A172 (cell line): ENCODE data around the gene CDY2A. TPM values are rescaled to one million over a fixed set of nuclear protein-coding genes. Genes with fewer than 3 reads are reported as not detected.
"Not testable (repeated sequence)": the region's sequence is repeated elsewhere in the genome, so short reads cannot be mapped to it uniquely, and the experiment has no call there.

Experiments
- DNase-seq: peaks from one replicate; pipeline ENCODE4 v3.0.0-alpha.2; 2015; ENCODE audit warnings: low spot score
- total RNA-seq: library from RNA; depleted of rRNA; stranded (reverse); fragments of >200 nt; shearing (Covaris generic); gene quantifications from 2 replicates; pipeline ENCODE4 v1.2.3, GENCODE V29; 2014; rRNA removed

CDY2A gene, protein sequence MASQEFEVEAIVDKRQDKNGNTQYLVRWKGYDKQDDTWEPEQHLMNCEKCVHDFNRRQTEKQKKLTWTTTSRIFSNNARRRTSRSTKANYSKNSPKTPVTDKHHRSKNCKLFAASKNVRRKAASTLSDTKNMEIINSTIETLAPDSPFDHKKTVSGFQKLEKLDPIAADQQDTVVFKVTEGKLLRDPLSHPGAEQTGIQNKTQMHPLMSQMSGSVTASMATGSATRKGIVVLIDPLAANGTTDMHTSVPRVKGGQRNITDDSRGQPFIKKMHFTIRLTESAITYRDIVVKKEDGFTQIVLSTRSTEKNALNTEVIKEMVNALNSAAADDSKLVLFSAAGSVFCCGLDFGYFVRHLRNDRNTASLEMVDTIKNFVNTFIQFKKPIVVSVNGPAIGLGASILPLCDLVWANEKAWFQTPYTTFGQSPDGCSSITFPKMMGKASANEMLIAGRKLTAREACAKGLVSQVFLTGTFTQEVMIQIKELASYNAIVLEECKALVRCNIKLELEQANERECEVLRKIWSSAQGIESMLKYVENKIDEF
- total RNA-seq = not detected in 2 replicates

DNA sequence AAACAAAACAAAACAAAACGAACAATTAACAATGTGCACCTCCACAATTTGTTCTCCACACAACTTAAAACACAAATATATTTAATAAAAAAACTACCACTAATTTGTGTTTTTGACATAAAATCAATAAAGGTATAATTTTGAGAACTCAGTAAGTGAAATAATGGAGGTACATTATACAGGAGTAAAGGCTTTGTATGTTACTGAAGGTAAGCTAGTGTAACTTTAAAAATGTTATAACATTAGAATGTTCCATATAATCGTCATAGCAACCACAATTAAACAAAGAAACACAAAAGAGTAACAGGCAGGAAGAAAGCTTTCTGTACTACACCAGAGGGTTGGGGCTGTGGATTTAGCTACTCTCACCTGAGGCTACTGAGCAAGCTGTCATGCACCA, at the start of gene CDY2A:
Gene CDY2A, plus strand, starts transcription at position 301 of the 400 bp plus-strand sequence. CDS start 328 bp downstream, outside the sequence.
- DNase-seq = not testable (repeated sequence)

DNA sequence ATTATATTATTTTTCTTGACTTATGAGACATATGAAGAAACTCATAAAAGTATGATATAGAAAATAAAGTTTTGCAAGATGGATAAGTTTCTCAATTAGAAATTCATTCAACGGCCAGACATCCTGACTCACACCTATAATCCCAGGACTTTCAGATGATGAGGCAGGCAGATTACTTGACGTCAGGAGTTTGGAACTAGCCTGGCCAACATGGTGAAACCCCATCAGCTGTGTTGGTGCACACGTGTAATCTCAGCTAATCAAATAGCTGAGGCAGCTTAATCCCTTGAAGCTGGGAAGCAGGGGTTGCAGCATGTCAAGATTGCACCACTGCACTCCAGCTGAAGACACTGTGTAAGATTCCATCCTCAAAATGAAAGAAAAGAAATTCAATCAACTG, 28.0 kb upstream of the CDY2A start:
- DNase-seq = not testable (repeated sequence)

DNA sequence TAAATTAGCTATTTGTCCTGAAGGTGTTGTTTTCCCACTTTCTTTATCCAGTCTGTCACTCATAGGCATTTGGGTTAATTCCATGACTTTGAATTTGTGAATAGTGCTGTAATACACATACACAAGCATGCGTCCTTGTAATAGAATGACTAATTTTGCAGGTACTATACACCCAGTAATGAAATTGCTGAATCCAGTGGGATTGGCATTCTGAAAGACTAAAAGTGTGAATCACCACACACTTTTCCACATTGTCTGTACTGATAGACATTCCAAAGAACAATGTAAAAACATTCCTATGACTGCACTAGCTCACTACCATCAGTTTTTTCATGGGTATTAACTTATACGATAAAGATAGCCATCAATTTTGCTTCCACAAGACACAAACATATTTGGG, 27.3 kb upstream of the CDY2A start:
- DNase-seq = not testable (repeated sequence)

DNA sequence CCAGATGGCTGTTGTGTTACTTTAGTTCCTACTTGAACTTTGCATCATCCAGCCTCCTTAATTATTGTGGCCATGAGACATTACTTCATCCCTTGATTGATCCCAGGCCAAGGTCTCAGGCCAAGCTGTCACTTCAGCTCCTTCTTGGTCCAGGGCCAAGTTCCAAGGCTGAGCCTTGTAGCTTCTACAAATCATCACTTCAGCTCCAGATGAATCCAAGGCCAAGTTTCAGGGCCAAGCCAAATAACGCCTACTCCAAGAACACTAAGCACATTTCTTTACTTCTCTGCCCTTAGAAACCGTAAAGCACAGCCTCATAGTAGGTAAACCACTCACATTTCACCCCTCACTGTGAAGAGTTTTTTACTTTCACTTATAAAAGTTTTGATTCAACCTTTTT, 1.7 kb upstream of the CDY2A start:
- not testable (repeated sequence) for DNase-seq

DNA sequence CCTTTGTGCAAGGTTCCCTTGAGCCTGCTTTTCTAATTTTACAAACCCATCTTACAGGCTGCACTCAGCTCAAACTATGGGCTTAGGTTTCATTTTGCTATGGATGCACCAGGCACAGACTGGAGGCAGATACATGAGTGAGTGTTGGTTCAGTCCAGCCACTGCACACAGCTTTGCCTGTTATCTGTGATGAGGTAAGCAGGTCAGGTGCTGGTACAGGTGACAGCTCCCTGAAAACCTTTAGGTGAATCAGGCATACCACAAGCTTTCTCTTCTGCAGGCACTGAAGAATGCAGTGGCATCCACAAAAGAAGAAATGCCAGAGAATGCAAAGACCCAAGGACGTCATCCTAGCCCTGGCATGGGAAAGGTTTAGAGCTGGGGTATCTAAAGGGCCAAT, 3.3 kb downstream of the CDY2A start:
- not testable (repeated sequence) for DNase-seq

DNA sequence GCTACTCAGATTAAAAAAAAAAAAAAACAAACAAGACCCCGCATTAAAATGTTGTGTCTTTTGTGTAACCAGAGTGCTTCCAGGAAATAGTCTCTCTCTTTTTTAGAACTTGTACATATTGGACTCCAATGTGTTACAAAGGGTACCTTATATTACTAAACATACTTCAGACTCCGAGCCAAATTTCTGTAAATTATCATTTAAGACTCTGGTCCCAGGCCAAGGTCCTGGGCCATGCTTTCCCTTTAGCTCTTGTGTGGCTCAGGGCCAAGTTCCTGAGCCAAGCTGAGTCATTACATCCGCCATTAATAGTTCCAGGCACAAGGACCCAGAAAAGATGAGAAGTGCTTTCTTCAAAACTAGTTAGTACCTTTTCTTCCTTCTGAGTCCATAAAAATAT, 4.6 kb downstream of the CDY2A start:
- not testable (repeated sequence) for DNase-seq

DNA sequence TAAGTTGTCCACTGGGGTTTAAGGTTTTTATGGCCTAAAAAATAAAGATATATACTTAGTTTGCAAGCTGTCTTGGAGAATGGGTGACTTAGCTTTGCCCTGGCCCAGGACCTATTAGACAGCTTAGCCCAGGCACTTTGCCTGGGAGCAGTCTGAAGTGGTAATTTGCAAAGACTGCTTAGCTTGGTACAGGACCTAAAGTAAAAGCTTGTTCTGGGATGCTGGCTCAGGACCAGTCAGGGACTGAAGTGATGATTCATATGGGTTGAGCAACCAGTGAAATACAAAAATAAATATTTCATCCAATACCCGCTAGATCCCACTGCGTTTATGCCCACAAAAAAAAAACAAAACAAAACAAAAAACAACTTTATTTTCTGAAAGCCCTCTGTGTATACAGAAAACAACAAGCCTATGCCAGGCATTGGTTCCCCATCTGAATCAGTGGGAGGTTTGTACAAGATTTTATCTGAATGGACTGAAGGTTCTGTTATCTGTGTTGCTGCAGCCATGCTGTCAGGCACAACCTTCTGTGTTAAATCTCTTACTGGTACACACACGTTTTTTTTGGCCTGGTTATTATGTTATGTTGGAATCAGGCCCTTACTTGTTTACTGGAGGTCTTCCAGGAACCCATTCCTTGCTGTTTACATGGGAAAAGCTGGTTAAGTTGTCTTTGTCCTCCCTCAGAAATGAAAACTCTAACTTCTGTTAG, 8.7 kb downstream of the CDY2A start:
- not testable (repeated sequence) for DNase-seq

DNA sequence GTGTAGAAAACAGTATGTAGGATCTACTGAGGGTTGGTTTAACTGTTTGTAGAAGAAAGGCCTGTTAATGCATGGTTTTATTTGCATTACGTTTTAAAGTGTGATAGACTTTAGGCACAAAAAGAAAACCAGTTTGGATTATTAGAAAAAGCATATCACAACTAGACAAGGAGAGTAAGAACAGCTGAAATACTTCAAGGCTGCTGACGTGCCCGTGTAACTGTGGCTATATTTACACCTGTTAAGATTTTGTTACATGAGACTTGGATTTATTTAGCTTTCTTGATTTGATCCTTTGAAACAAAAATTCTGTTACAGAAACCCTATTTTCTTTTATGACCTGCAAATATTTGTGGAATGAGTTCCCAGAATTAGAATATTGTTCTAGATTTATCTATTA, 9.3 kb downstream of the CDY2A start:
- not testable (repeated sequence) for DNase-seq

DNA sequence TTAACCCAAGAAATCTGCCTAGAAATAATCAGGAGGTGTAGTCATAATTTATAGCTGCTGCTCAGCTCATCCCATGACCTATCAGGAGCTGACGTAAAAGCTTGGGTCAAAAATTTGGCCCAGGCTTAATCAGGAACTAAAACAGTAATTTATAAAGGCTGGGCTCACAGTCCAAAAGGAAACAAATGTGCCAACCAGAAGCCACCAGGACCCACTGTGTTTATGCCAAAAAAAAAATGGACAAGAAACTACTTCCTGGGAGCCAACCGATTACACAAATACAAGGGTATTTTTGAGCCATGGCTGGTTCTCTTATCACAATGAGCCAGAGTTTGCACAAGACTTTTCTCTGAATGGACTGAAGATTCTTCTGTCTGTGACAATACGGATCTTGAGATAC, 19.4 kb downstream of the CDY2A start:
- DNase-seq = not testable (repeated sequence)

DNA sequence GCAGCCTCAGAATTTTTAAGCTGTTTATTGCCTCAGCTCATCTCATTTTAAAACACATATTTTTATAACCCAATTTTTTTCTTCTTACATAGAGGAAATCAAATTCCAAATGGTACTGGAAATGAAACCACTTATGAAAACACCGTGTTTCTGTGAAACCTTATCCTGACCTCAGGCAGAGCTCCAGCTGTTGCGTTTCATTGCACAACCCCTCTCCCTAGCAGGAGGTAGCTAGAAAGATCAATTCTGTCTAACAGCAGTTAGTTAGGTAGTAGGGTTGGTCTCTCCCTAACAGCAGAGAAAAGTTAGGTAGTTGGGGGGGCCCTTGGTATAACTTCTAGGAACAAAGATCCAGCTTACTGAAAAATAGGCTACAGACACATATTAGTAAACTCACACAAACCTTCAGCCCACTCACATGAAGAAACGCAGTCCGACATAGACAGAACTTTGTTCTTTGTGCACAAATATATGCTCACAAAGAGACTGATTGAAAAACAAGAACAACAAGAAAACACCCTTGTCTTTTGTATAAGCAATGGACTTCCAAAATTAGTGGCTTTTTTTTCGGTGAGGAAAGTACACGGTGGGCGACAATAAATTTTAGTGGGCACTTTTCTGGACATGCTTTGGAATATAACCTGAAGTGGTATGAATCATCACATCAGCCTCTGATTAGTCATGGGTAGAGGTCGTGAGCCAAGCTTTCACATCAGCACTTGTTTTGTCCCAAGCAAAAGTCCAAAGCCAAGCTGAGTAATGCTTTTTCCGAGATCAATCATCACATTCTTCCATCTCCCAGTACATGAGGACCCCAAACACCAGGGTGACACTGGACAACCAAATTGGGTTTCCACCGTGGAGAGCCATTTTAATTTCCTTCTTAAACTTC, 22.8 kb downstream of the CDY2A start:
- not testable (repeated sequence) for DNase-seq

DNA sequence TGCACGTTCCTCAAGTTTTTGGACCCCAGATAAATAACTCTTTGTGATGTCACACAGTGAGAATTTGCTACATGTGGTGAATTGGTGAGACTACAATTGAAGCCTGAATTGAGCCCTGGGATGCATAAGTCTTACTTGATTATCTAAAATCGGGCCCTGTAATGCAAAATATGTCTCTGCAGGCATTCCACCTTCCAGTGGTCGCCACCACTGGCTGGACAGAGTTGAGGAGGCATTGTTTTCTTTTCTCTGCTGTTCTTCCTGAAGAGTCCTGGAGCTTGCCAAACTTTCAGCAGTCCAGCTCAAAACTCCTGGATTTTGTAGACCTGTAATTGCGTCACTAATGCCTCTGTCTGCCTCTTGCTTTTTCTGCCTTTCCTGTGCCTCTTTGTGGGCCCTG, 23.5 kb downstream of the CDY2A start:
- not testable (repeated sequence) for DNase-seq

DNA sequence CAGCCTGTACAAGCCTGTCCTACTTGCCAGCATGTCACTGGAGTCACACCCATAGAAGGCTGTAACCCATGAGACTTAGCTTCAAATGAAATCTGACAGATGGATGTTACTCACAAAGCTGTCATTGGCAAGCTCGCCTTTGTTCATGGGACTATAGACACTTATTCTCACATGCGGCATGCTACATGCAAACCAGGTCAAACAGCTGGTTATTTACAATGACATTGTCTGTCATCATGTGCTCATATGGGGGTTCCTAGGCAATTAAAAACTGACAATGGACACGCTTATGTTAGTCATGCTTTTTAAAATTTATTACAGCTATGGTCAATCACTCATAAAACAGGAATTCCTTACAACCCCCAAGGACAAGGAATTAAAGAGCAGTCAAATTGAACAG, 30.9 kb downstream of the CDY2A start:
- not testable (repeated sequence) for DNase-seq

DNA sequence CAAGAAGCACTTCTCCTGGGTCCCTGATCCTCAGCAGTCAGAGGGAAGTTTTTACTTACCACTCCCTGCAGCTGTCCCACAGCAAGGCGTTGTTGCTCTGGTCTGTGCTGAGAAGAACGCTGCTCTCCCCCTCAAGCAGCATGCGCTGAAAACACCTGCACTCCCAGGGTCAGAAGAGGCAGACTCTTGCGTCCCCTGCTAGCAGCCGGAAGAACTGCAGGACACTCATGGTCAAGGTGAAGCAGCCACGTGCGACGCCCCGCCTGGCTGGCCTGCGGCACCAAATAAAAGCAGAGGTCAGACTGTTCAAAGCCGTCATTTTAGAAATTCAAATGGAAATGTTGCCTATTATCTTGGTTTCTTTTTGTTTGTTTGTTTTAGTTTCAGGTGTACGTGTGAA, 47.9 kb downstream of the CDY2A start:
- DNase-seq = not testable (repeated sequence)

Other genes starting within 250 kb of the CDY2A start
- not detected in 2 replicates for gene CDY2B, start 145.6 kb upstream of the CDY2A start, total RNA-seq